Measurements from ENCODE around the gene CADM1.

GRCh38 chr11:115134926-115135325 is 369.3 kb downstream of the CADM1 start:
- TF ChIP-seq, protein P1, sequence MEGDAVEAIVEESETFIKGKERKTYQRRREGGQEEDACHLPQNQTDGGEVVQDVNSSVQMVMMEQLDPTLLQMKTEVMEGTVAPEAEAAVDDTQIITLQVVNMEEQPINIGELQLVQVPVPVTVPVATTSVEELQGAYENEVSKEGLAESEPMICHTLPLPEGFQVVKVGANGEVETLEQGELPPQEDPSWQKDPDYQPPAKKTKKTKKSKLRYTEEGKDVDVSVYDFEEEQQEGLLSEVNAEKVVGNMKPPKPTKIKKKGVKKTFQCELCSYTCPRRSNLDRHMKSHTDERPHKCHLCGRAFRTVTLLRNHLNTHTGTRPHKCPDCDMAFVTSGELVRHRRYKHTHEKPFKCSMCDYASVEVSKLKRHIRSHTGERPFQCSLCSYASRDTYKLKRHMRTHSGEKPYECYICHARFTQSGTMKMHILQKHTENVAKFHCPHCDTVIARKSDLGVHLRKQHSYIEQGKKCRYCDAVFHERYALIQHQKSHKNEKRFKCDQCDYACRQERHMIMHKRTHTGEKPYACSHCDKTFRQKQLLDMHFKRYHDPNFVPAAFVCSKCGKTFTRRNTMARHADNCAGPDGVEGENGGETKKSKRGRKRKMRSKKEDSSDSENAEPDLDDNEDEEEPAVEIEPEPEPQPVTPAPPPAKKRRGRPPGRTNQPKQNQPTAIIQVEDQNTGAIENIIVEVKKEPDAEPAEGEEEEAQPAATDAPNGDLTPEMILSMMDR (conservative IDR thresholded peaks at IDR 0.05; ENCODE audit: low read depth, low read length): no peak
- TF ChIP-seq EZH2 (IDR thresholded peaks at IDR 0.05; ENCODE audit: borderline replicate concordance, low read depth, low read length, poor library complexity, severe bottlenecking): no peak
